HEK293T (cell line): ENCODE results near the gene FBLIM1.
A peak's percentile ranks its signal among the peaks of the same experiment; 100 is the strongest.
"Not testable (repeated sequence)": the region's sequence is repeated elsewhere in the genome, so short reads cannot be mapped to it uniquely, and the experiment has no call there.

Experiments used
- CTCF ChIA-PET: fragments of 350-600 bp; formaldehyde crosslinking; extraction: SDS; loops from one replicate; lab custom pipeline; 2021; ENCODE audit warnings: antibody characterized with exemption, inconsistent platforms; lab: Yijun Ruan, JAX
- POLR2A ChIA-PET: fragments of 350-600 bp; formaldehyde crosslinking; extraction: SDS; loops from one replicate; lab custom pipeline; 2020; ENCODE audit warnings: antibody characterized with exemption, inconsistent platforms; lab: Yijun Ruan, JAX
- DNase-seq: peaks from one replicate; pipeline ENCODE4 v3.0.0; 2012; ENCODE audit warnings: mixed read lengths; ENCODE audit errors: extremely low spot score
- ARNT ChIP-seq: fragments of 450-650 bp; IDR thresholded peaks from 2 replicates; pipeline ENCODE4 v1.6.1; 2017; ENCODE audit warnings: mild to moderate bottlenecking
- BHLHE40 ChIP-seq: fragments of 450-650 bp; IDR thresholded peaks from 2 replicates; pipeline ENCODE4 v1.6.1; 2016; ENCODE audit warnings: mild to moderate bottlenecking, moderate library complexity, borderline replicate concordance
- CTBP1 ChIP-seq: fragments of 450-650 bp; IDR thresholded peaks from 2 replicates; pipeline ENCODE4 v1.6.1; 2016; ENCODE audit warnings: borderline replicate concordance
- ELF4 ChIP-seq: fragments of 450-650 bp; IDR thresholded peaks from 2 replicates; pipeline ENCODE4 v1.6.1; 2017; ENCODE audit warnings: antibody characterized with exemption
- FOXA1 ChIP-seq: fragments of 450-650 bp; IDR thresholded peaks from 2 replicates; pipeline ENCODE4 v1.6.1; 2016; ENCODE audit warnings: mild to moderate bottlenecking
- FOXK2 ChIP-seq: fragments of 450-650 bp; IDR thresholded peaks from 2 replicates; pipeline ENCODE4 v1.6.1; 2016; ENCODE audit warnings: mild to moderate bottlenecking
- FOXM1 ChIP-seq: fragments of 450-650 bp; IDR thresholded peaks from 2 replicates; pipeline ENCODE4 v1.6.1; 2017; ENCODE audit warnings: mild to moderate bottlenecking, borderline replicate concordance
- HDGF ChIP-seq: fragments of 450-650 bp; IDR thresholded peaks from 2 replicates; pipeline ENCODE4 v1.6.1; 2017; ENCODE audit warnings: antibody characterized with exemption, borderline replicate concordance
- L3MBTL2 ChIP-seq: fragments of 450-650 bp; conservative IDR thresholded peaks from 2 replicates; pipeline ENCODE4 v1.6.1; 2016; ENCODE audit warnings: mild to moderate bottlenecking
- LEF1 ChIP-seq: fragments of 450-650 bp; IDR thresholded peaks from 2 replicates; pipeline ENCODE4 v1.6.1; 2017; ENCODE audit warnings: mild to moderate bottlenecking, borderline replicate concordance
- NFRKB ChIP-seq: fragments of 450-650 bp; IDR thresholded peaks from 2 replicates; pipeline ENCODE4 v1.6.1; 2016; ENCODE audit warnings: mild to moderate bottlenecking, moderate library complexity
- SP1 ChIP-seq: fragments of 450-650 bp; IDR thresholded peaks from 2 replicates; pipeline ENCODE4 v1.6.1; 2017
- SUZ12 ChIP-seq: fragments of 450-650 bp; IDR thresholded peaks from 2 replicates; pipeline ENCODE4 v1.6.1; 2016; ENCODE audit warnings: mild to moderate bottlenecking
- TARDBP ChIP-seq: fragments of 450-650 bp; IDR thresholded peaks from 2 replicates; pipeline ENCODE4 v1.6.1; 2016
- ZNF384 ChIP-seq: fragments of 450-650 bp; IDR thresholded peaks from 2 replicates; pipeline ENCODE4 v1.6.1; 2016
- TF ChIP-seq, protein P1 (sequence below): fragments of 450-650 bp; IDR thresholded peaks from 2 replicates; pipeline ENCODE4 v1.6.1; 2016

FBLIM1 gene

GRCh38 chr1:15828931-15829330 lies 70.3 kb downstream of the FBLIM1 start:
- 0 out of 2 replicates have a peak, but pooled peaks have one; percentile 33 for TF ChIP-seq ZNF384
- ChIA-PET POLR2A (interaction anchor here (1.7 kb wide), 1 partner anchor 13 kb away, joined by 6 read pairs; no protein-coding TSS in a partner anchor), CTCF (interaction anchor here (0.6 kb wide), 1 partner anchor 109 kb away, joined by 3 read pairs; no protein-coding TSS in a partner anchor)
- DNase-seq: not testable (repeated sequence)

GRCh38 chr1:15830258-15830657 lies 71.7 kb downstream of the FBLIM1 start:
- ChIA-PET POLR2A (interaction anchor here (1.5 to 1.7 kb wide), 2 partner anchors 15 to 19 kb away, joined by 5 to 6 read pairs; no protein-coding TSS in a partner anchor), CTCF (interaction anchor here (1.4 kb wide), 1 partner anchor 15 kb away, joined by 6 read pairs; no protein-coding TSS in a partner anchor)
- TF ChIP-seq ARNT (no peak), CTBP1 (no peak), ELF4 (0 out of 2 replicates have a peak, but pooled peaks have one; percentile 15), NFRKB (no peak), LEF1 (no peak)

DNA sequence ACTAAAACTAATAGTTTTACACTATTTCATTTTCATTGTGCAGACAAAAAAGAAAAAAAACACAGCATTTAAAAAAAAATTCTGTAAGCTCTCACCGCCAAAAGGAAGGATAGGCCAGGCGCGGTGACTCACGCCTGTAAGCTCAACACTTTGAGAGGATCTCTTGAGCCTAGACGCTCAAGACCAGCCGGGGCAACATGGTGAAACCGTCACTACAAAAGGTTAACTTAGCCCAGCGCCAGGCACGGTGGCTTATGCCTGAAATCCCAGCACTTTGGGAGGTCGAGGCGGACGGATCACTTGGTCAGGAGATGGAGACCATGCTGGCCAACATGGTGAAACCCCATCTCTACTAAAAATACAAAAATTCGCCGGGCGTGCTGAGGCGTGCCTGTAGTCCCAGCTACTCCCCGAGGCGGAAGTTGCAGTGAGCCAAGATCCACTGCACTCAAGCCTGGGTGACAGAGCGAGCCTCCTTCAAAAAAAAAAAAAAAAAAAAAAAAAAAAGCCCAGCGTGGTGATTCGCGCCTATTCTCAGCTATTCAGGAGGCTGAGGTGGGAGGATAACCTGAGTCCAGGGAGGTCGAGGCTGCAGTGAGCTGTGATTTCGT lies 74.6 kb downstream of the FBLIM1 start:
- POLR2A ChIA-PET: interaction anchor here (0.6 to 3.9 kb wide), 33 partner anchors 7 to 230 kb away, joined by 3 to 187 read pairs (median 4); partner anchors contain the start of genes SPEN, UQCRHL and ZBTB17
- no peak for DNase-seq
- CTCF ChIA-PET: interaction anchor here (0.7 to 1.1 kb wide), 3 partner anchors 9 to 41 kb away, joined by 3 to 13 read pairs (median 3); no protein-coding TSS in a partner anchor
- TF ChIP-seq CTBP1: no peak
- no peak for TF ChIP-seq FOXM1
- peak; percentile 98 for TF ChIP-seq ZNF384
- TF ChIP-seq FOXA1: no peak
- TF ChIP-seq SUZ12: no peak
- TF ChIP-seq L3MBTL2: 0 out of 2 replicates have a peak, but pooled peaks have one; percentile 22
- no peak for TF ChIP-seq ARNT

More at GRCh38 chr1:15830258-15830657, 71.7 kb downstream of the FBLIM1 start:
- no peak for DNase-seq

GRCh38 chr1:15833842-15834405 lies 75.3 kb downstream of the FBLIM1 start:
- POLR2A ChIA-PET: interaction anchor here (0.6 to 3.9 kb wide), 28 partner anchors 8 to 231 kb away, joined by 3 to 187 read pairs (median 5); partner anchors contain the start of genes SPEN and ZBTB17
- DNase-seq: no peak
- CTCF ChIA-PET: interaction anchor here (0.6 to 1.1 kb wide), 5 partner anchors 10 to 43 kb away, joined by 3 to 6 read pairs (median 3); no protein-coding TSS in a partner anchor
- TF ChIP-seq HDGF: no peak
- no peak for TF ChIP-seq FOXK2
- no peak for TF ChIP-seq ARNT
- TF ChIP-seq BHLHE40: no peak

DNA sequence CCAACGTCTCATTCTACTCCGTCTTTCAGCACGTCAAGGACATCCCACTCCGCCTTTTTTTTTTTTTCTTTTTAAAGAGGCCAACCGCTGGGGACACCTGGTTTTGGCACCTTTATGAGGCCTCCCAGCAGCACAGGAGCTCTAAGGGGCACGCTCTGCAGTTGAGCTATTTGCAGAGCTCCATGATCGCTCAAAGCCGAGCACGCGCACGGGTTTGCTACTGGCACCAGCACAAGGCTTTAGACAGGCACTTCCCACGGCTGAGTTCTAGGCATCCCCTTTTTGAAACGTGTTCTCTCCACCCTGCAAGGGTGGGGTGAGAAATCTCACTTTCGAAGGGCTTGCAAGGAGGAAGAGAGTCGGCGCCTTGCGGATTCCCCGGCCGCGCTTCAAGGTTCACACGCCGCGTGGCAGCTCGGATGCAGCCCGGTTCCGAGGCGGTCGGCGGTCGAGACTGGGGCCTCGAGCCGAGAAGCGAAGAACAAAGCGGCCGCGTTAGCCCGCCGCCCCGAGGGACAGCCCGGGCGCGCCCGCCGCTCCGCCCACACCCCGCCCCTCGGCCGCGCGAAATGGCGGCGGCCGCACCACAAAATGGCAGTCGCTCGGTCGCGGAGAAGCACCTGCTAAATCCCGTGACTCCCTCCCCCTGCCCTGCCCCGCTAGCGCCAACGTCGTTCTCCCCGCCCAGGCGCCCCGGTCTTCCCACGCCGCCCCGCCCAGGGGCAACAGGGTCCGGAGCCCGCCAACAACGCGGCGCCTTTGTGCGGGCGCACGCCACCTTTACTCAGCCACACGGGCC lies 76.0 kb downstream of the FBLIM1 start:
- POLR2A ChIA-PET: interaction anchor here (0.6 to 3.9 kb wide), 22 partner anchors 9 to 231 kb away, joined by 3 to 187 read pairs (median 5); partner anchors contain the start of genes SPEN and ZBTB17
- CTCF ChIA-PET: interaction anchor here (0.6 to 1.1 kb wide), 6 partner anchors 11 to 251 kb away, joined by 3 to 6 read pairs (median 4); no protein-coding TSS in a partner anchor
- TF ChIP-seq BHLHE40 (no peak), CTBP1 (peak; percentile 96), L3MBTL2 (peak; percentile 91), ELF4 (no peak), FOXA1 (no peak), TARDBP (0 out of 2 replicates have a peak, but pooled peaks have one; percentile 17), HDGF (no peak), FOXM1 (no peak), FOXK2 (no peak), LEF1 (peak; percentile 86; the same call in 1 of the 2 replicates), NFRKB (no peak), SUZ12 (no peak), ZNF384 (peak; percentile 99), SP1 (no peak), ARNT (peak; percentile 95)
- TF ChIP-seq, protein P1, sequence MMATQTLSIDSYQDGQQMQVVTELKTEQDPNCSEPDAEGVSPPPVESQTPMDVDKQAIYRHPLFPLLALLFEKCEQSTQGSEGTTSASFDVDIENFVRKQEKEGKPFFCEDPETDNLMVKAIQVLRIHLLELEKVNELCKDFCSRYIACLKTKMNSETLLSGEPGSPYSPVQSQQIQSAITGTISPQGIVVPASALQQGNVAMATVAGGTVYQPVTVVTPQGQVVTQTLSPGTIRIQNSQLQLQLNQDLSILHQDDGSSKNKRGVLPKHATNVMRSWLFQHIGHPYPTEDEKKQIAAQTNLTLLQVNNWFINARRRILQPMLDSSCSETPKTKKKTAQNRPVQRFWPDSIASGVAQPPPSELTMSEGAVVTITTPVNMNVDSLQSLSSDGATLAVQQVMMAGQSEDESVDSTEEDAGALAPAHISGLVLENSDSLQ: peak; percentile 90; the same call in 1 of the 2 replicates
- peak; percentile 66 for DNase-seq

GRCh38 chr1:15835205-15835740 lies 76.7 kb downstream of the FBLIM1 start:
- POLR2A ChIA-PET: interaction anchor here (1.0 to 4.4 kb wide), 8 partner anchors 9 to 44 kb away, joined by 3 to 187 read pairs (median 16); partner anchors contain the start of gene SPEN
- CTCF ChIA-PET: no interaction called here
- no peak for DNase-seq
- TF ChIP-seq ELF4 (no peak), L3MBTL2 (peak; percentile 38), CTBP1 (no peak)
